ENCODE data around the gene C12orf57. TPM values are rescaled to one million over a fixed set of nuclear protein-coding genes. Genes with fewer than 3 reads are reported as not detected.

Gene C12orf57
- total RNA-seq (2016; rRNA removed; fragmentation: Illumina TruSeq; extraction: Trizol) = 84.0 and 89.7 TPM in 2 replicates
- total RNA-seq (2016; cell fraction: cytosol; rRNA removed; fragmentation: Illumina TruSeq; extraction: Trizol; ENCODE audit: low read depth) = 98.3 and 102 TPM in 2 replicates
- 84.2 and 105 TPM in 2 replicates for total RNA-seq (2016; cell fraction: insoluble cytoplasmic fraction; rRNA removed; fragmentation: Illumina TruSeq; extraction: Trizol)
- 106 and 113 TPM in 2 replicates for total RNA-seq (2016; cell fraction: membrane; rRNA removed; fragmentation: Illumina TruSeq; extraction: Trizol)
- 42.1 and 43.4 TPM in 2 replicates for total RNA-seq (2016; cell fraction: nucleus; rRNA removed; fragmentation: Illumina TruSeq; extraction: Trizol)
- 287 and 302 TPM in 2 replicates for polyA plus RNA-seq (2011; rRNA removed)
- polyA plus RNA-seq (2011; cell fraction: cytosol; rRNA removed) = 405 and 458 TPM in 2 replicates
- polyA plus RNA-seq (2011; cell fraction: nucleus; rRNA removed) = 151 and 164 TPM in 2 replicates
- polyA plus RNA-seq (2012) = 75.2 and 129 TPM in 2 replicates
- 86.1 and 87.7 TPM in 2 replicates for polyA plus RNA-seq (2016; cell fraction: cytosol; fragmentation: Illumina TruSeq; extraction: Trizol; ENCODE audit: low read depth)
- 98.5 and 104 TPM in 2 replicates for polyA plus RNA-seq (2016; cell fraction: insoluble cytoplasmic fraction; fragmentation: Illumina TruSeq; extraction: Trizol; ENCODE audit: low read depth)
- 96.1 and 98.2 TPM in 2 replicates for polyA plus RNA-seq (2016; cell fraction: membrane; fragmentation: Illumina TruSeq; extraction: Trizol; ENCODE audit: low read depth)
- polyA plus RNA-seq (2016; cell fraction: nucleus; fragmentation: Illumina TruSeq; extraction: Trizol; ENCODE audit: insufficient read depth, low read depth) = 57.2 and 57.4 TPM in 2 replicates
- polyA minus RNA-seq (2011; rRNA and poly(A)+ RNA removed; ENCODE audit: low replicate concordance) = 93.0 and 145 TPM in 2 replicates
- 36.8 and 41.7 TPM in 2 replicates for polyA minus RNA-seq (2011; cell fraction: cytosol; rRNA and poly(A)+ RNA removed)
- 37.5 and 38.8 TPM in 2 replicates for polyA minus RNA-seq (2011; cell fraction: nucleus; rRNA and poly(A)+ RNA removed)
- Bru-seq, nascent RNA = percentile 85 among the genes with signal in this experiment
- BruChase-seq, experiment 1, labeled RNA remaining after a 6-hour chase = percentile 91 among the genes with signal in this experiment
- percentile 79 among the genes with signal in this experiment for BruChase-seq, experiment 2, labeled RNA remaining after a 2-hour chase
- long read RNA-seq, experiment 1, transcript C12orf57-202 (3 exons, 662 nt) = minor isoform, 9 of 77 reads
- long read RNA-seq, experiment 1, transcript C12orf57-201 (3 exons, 560 nt) = major isoform, 66 of 77 reads
- long read RNA-seq, experiment 1, partial matches to known transcripts = 1 of 77 reads
- long read RNA-seq, experiment 1, other reads (novel, unspliced or antisense) = 0 of 77 reads
- long read RNA-seq, experiment 2, transcript C12orf57-202 (3 exons, 662 nt) = minor isoform, 19 of 253 reads
- long read RNA-seq, experiment 2, transcript C12orf57-201 (3 exons, 560 nt) = major isoform, 221 of 253 reads
- long read RNA-seq, experiment 2, partial matches to known transcripts = 10 of 253 reads
- long read RNA-seq, experiment 2, other reads (novel, unspliced or antisense) = 0 of 253 reads

GRCh38 chr12:6943722-6944380 lies at the start of gene C12orf57, which contains the start of gene RNU7-1:
Gene C12orf57, plus strand, starts transcription at chr12:6944022. Its CDS starts 100 bp downstream, at chr12:6944122.
Gene RNU7-1, plus strand, starts transcription at chr12:6943816.
- Histone ChIP-seq H4K20me1 (ENCODE audit: insufficient read depth, low read length) (no peaks in the 10 kb centered on the region), H3K4me2 (ENCODE audit: low read depth, low read length) (peak within 1 kb of the TSS; percentile 92), H3K4me1 (ENCODE audit: insufficient read depth, low read length) (peaks cover 41% of the 10 kb centered on the region), H3K36me3 (replicated peaks in 1 of 2; ENCODE audit: control insufficient read depth in 1 of 2, insufficient read depth in 2 of 2, low read length in 2 of 2) (peaks cover 0 to 9% of the 10 kb centered on the region in 2 experiments; a peak in 2 of 5 replicates), H3K79me2 (ENCODE audit: insufficient read depth, low read length) (no peaks in the 10 kb centered on the region), H2AFZ (ENCODE audit: low read length) (no peak within 1 kb of the TSS), H3K27me3 (ENCODE audit: control insufficient read depth in 1 of 2, insufficient read depth in 2 of 2, low read length in 2 of 2) (no peaks in the 10 kb centered on the region), H3K4me3 (replicated peaks in 1 of 3; ENCODE audit: insufficient read depth in 1 of 3, low read depth in 2 of 3, low read length in 3 of 3) (peak within 1 kb of the TSS; percentile 54 to 79 (median 73)), H3K9ac (ENCODE audit: insufficient read depth, low read depth, low read length) (peak within 1 kb of the TSS; percentile 82), H3K9me3 (ENCODE audit: low read length) (no peaks in the 10 kb centered on the region), H3K27ac (ENCODE audit: extremely low read length, insufficient read depth, low read length) (peak within 1 kb of the TSS; percentile 98)
- FAIRE-seq = no peak
- intact Hi-C loops (cut with micrococcal nuclease; ENCODE audit: unreplicated experiment) = loop anchor here (1.0 kb wide), 2 partner anchors 71 to 148 kb away; partner anchors contain the start of genes C1R and SPSB2
- DNase-seq (ENCODE audit: low spot score) = peak; percentile 94
- CTCF ChIA-PET (ENCODE audit: low intra/inter-chr PET ratio, low total read pairs) = interaction anchor here (0.8 to 2.2 kb wide), 7 partner anchors 18 to 170 kb away, joined by 3 to 15 read pairs (median 3); partner anchors contain the start of genes C1RL and LPCAT3
- POLR2A ChIA-PET = interaction anchor here (0.6 to 5.2 kb wide), 54 partner anchors 9 to 410 kb away, joined by 3 to 180 read pairs (median 6); partner anchors contain the start of genes ATN1, C1R, C1RL and C1S
- in situ Hi-C loops (cut with HindIII; ENCODE audit: extremely low pct_ligation_motif_present, low pct_unique_long_range_greater_than_20kb) = loop anchor here (10.0 kb wide), 1 partner anchor 171 kb away; no protein-coding TSS in a partner anchor
- TSS peak; percentile 91 for BruUV-seq (replicated peaks)
- under 1% methylated on average over 17 of the region's 31 CpGs for WGBS (ENCODE audit: low lambda C conversion rate)
- ATAC-seq = peak; percentile 63
- TF ChIP-seq TAF1 (CRISPR knock-in tag; IDR thresholded peaks at IDR 0.05) = peak; percentile 56; the same call in 1 of the 2 replicates
- TF ChIP-seq ZNF225 (CRISPR knock-in tag; IDR thresholded peaks at IDR 0.05) = no peak
- peak; percentile 43; the same call in 1 of the 2 replicates for TF ChIP-seq ELK4 (CRISPR knock-in tag; IDR thresholded peaks at IDR 0.05; ENCODE audit: borderline replicate concordance)
- peak; percentile 94 for TF ChIP-seq KAT8 (CRISPR knock-in tag; IDR thresholded peaks at IDR 0.05)
- peak; percentile 70; the same call in 1 of the 2 replicates for TF ChIP-seq ZIK1 (CRISPR knock-in tag; IDR thresholded peaks at IDR 0.05; ENCODE audit: borderline replicate concordance, low read depth)
- TF ChIP-seq ZMAT5 (CRISPR knock-in tag; IDR thresholded peaks at IDR 0.05; ENCODE audit: borderline replicate concordance, low read depth) = no peak
- peak; percentile 95; the same call in 1 of the 2 replicates for TF ChIP-seq STAT6 (CRISPR knock-in tag; IDR thresholded peaks at IDR 0.05; ENCODE audit: borderline replicate concordance)
- no peak for TF ChIP-seq SMAD9 (CRISPR knock-in tag; IDR thresholded peaks at IDR 0.05)
- TF ChIP-seq ZNF501 (CRISPR knock-in tag; IDR thresholded peaks at IDR 0.05) = no peak
